ENCODE data around the gene RBM33. TPM values are rescaled to one million over a fixed set of nuclear protein-coding genes. Genes with fewer than 3 reads are reported as not detected.

RBM33 gene
- total RNA-seq, 2 experiments from 2014 or later: 73.7 to 84.8 TPM

DNA sequence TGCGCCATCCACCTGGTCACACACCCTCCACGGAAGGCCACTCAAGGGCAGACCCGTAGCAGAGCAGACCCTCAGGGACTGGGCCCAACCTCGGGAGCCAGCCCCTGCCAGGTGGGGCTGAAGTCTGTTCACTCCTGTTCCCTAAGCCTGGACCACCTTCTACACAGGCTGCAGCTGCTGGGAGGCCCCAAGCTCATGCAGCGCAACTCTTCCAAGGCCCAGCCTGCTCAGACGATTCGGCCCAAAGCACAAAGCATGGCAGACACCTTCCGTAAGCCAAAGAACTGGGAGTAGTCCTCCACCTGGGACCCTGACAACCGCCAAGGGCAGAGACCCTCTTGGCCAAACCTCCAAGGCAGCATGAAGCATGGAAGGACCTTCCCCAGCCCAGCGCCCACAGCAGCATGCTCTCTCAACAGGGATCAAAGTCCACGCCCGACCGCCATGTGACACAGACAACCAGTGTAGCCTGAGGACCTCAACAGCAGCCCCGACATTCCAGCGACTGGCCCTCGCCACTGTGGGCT lies 156.3 kb downstream of the RBM33 start:
- ChIA-PET POLR2A (no interaction called here), CTCF (no interaction called here)
- Mint-ChIP-seq H3K4me3 (no peak overlapping the region), H3K27me3 (peaks cover 47% of the 10 kb centered on the region), H3K27ac (no peak overlapping the region), H3K4me1 (ENCODE audit: low read depth) (peaks cover 9% of the 10 kb centered on the region), H3K36me3 (ENCODE audit: low read depth) (no peaks in the 10 kb centered on the region), H3K9me3 (no peaks in the 10 kb centered on the region)
- DNase-seq (no peak), ATAC-seq (no peak)
- intact Hi-C loops (cut with micrococcal nuclease): loop anchor here (10.0 kb wide), 3 partner anchors 296 to 1214 kb away; partner anchors contain the start of gene MNX1
- no peak for TF ChIP-seq CTCF (IDR thresholded peaks at IDR 0.05)

DNA sequence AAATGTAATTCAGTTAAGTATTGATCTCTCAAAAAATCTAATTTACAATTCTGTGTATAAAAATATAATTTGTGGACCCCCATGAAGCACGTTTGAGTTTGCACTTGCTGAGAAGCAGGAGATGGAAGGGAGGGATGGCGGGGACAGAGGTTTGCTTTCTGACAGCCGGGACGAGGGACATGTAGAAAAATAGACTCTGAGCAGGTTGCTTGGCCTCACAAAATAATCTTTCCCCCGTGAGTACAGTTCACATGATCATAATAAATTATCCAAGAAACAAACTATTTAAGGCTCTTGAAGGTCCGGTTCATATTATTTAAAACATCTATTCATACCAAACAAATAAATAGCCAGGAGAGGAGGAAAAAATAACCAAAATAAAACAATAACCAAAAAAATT lies 157.8 kb downstream of the RBM33 start:
- H3K36me3 Mint-ChIP-seq (ENCODE audit: low read depth): no peaks in the 10 kb centered on the region
- no peak for TF ChIP-seq CTCF (IDR thresholded peaks at IDR 0.05)
- ChIA-PET POLR2A (no interaction called here), CTCF (no interaction called here)
- peaks cover 58% of the 10 kb centered on the region for H3K27me3 Mint-ChIP-seq
- H3K27ac Mint-ChIP-seq: no peak overlapping the region
- ATAC-seq (no peak), DNase-seq (no peak)
- peaks cover 14% of the 10 kb centered on the region for H3K4me1 Mint-ChIP-seq (ENCODE audit: low read depth)
- intact Hi-C loops (cut with micrococcal nuclease): loop anchor here (10.0 kb wide), 3 partner anchors 297 to 1213 kb away; partner anchors contain the start of gene MNX1
- no peak overlapping the region for H3K4me3 Mint-ChIP-seq
- H3K9me3 Mint-ChIP-seq: no peaks in the 10 kb centered on the region

DNA sequence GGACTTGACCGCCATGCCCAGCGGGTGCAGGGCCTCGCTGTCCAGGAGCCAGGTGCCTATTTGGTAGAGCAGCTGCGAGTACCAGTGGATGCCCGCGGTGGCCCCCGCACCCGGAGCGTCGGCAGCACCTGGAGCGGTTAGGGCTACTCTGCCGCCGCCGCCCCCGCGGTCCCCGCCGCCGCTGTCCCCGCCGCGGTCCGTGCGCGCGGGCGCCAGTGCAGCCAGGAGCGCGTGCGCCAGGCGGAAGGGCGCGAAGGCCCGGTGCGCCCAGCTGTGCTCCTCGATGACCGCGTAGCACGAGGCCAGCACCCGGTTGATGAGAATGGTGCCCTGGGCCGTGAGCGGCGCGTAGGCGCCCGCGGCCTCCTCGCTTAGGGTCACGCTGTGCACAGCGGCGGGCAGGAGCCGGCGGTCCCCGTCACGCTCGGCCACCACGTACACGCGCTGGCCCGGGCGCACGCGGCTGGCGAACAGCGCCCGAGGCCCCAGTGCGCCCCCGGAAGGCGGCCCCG lies 158.5 kb downstream of the RBM33 start:
- ATAC-seq: no peak
- peak overlapping the region; percentile 62 for H3K4me3 Mint-ChIP-seq
- H3K9me3 Mint-ChIP-seq: no peaks in the 10 kb centered on the region
- no peak for TF ChIP-seq CTCF (IDR thresholded peaks at IDR 0.05)
- peaks cover 65% of the 10 kb centered on the region for H3K27me3 Mint-ChIP-seq
- ChIA-PET CTCF (no interaction called here), POLR2A (no interaction called here)
- H3K27ac Mint-ChIP-seq: no peak overlapping the region
- intact Hi-C loops (cut with micrococcal nuclease): loop anchor here (10.0 kb wide), 3 partner anchors 298 to 1212 kb away; partner anchors contain the start of gene MNX1
- no peaks in the 10 kb centered on the region for H3K36me3 Mint-ChIP-seq (ENCODE audit: low read depth)
- DNase-seq: no peak
- peaks cover 20% of the 10 kb centered on the region for H3K4me1 Mint-ChIP-seq (ENCODE audit: low read depth)

GRCh38 chr7:155803418-155804376 lies 159.2 kb downstream of the RBM33 start:
- Mint-ChIP-seq H3K36me3 (ENCODE audit: low read depth) (no peaks in the 10 kb centered on the region), H3K27ac (no peak overlapping the region), H3K27me3 (peaks cover 61% of the 10 kb centered on the region), H3K9me3 (no peaks in the 10 kb centered on the region), H3K4me1 (ENCODE audit: low read depth) (peaks cover 22% of the 10 kb centered on the region), H3K4me3 (peak overlapping the region; percentile 62)
- CTCF ChIA-PET: interaction anchor here (1.4 kb wide), 1 partner anchor 9 kb away, joined by 3 read pairs; the partner anchor contains the start of gene SHH
- no peak for TF ChIP-seq CTCF (IDR thresholded peaks at IDR 0.05)
- ATAC-seq (no peak), DNase-seq (peak; percentile 28)
- intact Hi-C loops (cut with micrococcal nuclease): loop anchor here (10.0 kb wide), 3 partner anchors 299 to 1211 kb away; partner anchors contain the start of gene MNX1
- POLR2A ChIA-PET: no interaction called here
